Ovary (tissue), 9 donors: ENCODE data around the gene CRIM1. TPM values are rescaled to one million over a fixed set of nuclear protein-coding genes. Genes with fewer than 3 reads are reported as not detected.

Experiments used
- DNase-seq, 5 donors: peaks; one replicate each; pipeline ENCODE4 v3.0.0-alpha.2; 2019 to 2020
- H3K27ac ChIP-seq, 2 donors: fragments of 200-600 bp; one replicate each; pipeline versions ENCODE4 v1.5.1 to v1.8.0; 2019 to 2022
- H3K27me3 ChIP-seq: fragments of 200-600 bp; one replicate; pipeline ENCODE4 v1.8.0; 2022
- H3K36me3 ChIP-seq: fragments of 200-600 bp; sonication (generic); one replicate; pipeline ENCODE4 v1.5.1; 2019
- H3K4me1 ChIP-seq: one replicate; pipeline ENCODE4 v1.8.1; 2013; ENCODE audit warnings: mild to moderate bottlenecking, moderate library complexity; ENCODE audit not compliant: insufficient read depth
- H3K4me3 ChIP-seq: fragments of 200-600 bp; sonication (generic); one replicate; pipeline ENCODE4 v1.5.1; 2017
- H3K9me3 ChIP-seq, 2 donors: fragments of 200-600 bp in 1 of 2; sonication (generic) in 1 of 2; one replicate each; pipeline versions ENCODE4 v1.5.1 to v1.8.1; 2013 to 2019; ENCODE audit warnings: mild to moderate bottlenecking in 1 of 2, moderate library complexity in 1 of 2
- CTCF ChIP-seq, 3 donors: fragments of 450-650 bp in 2 of 3; fragments of 200-600 bp in 1 of 3; IDR thresholded peaks; one replicate each; pipeline versions ENCODE4 v1.5.1 to v1.8.0; 2016 to 2022; ENCODE audit warnings: antibody characterized with exemption in 3 of 3, mild to moderate bottlenecking in 1 of 3
- EP300 ChIP-seq: sonication (generic); formaldehyde crosslinking; IDR thresholded peaks from one replicate; pipeline ENCODE4 v1.6.1; 2017; ENCODE audit warnings: antibody characterized with exemption
- POLR2A ChIP-seq: fragments of 450-650 bp; IDR thresholded peaks from one replicate; pipeline ENCODE4 v1.6.1; 2017; ENCODE audit warnings: antibody characterized with exemption, mild to moderate bottlenecking, moderate library complexity
- WGBS, 3 donors: extraction: QIAGEN DNeasy Blood & Tissue Kit in 1 of 3; methylation state at CpG; one replicate each; pipeline versions ENCODE4 v1.1.5 to v1.1.7; 2013 to 2017; 5-methylcytosine and 5-hydroxymethylcytosine counted together
- intact Hi-C, 4 donors: fragments of 100-400 bp; cut with DNase I; formaldehyde crosslinking; loops; one replicate each; pipeline versions ENCODE4 v1.11.0 to v1.15.1; 2022 to 2023
- polyA plus RNA-seq, 2 donors: library from polyadenylated mRNA; stranded (reverse); fragments of 200-250 nt in 1 of 2; fragments of 350-450 nt in 1 of 2; fragmentation: Illumina TruSeq in 1 of 2; extraction: RNeasy Lipid Tissue Mini Kit (QIAGEN cat#74804) in 1 of 2; gene quantifications; one replicate each; pipeline ENCODE4 v1.2.3, GENCODE V29; 2013 to 2014
- total RNA-seq, 7 donors: library from RNA; depleted of rRNA in 2 of 7; stranded (reverse); fragments of >200 nt in 2 of 7; fragmentation: NEBNext Ultra II Directional in 3 of 7; extraction: Animal tissue kit (Norgen Biotek cat#: 25700) in 3 of 7; gene quantifications; one replicate each; pipeline versions ENCODE4 v1.1.0 to v1.2.4, GENCODE V29; 2016 to 2023
- donor health status: DM: no; HTN: no; CAD: no; lungs with moderate emphysema.
- donor health status: DM: no; HTN: no; CAD: no.
- donor health status: Bipolar disorder and iron deficiency.
- donor health status: DM: yes; HTN: yes; CAD: no.
- donor health status: DM: no; HTN: no; CAD: no.
- donor health status: DM: yes; HTN: yes; CAD: no.

The CRIM1 gene
- total and polyA plus RNA-seq, 9 donors: 38.4 to 134 (median 65.0) TPM

- Histone ChIP-seq H3K27me3 (no peaks in the 10 kb centered on the region), H3K36me3 (no peaks in the 10 kb centered on the region), H3K9me3 (no peaks in the 10 kb centered on the region), H3K4me3 (no peak overlapping the region), H3K27ac (no peak overlapping the region), H3K4me1 (no peaks in the 10 kb centered on the region)
- WGBS, 3 donors: 75 to 82% (median 77%) methylated on average over 5 of the region's 5 CpGs
- no peak for DNase-seq
- intact Hi-C loops: no loop called here
- TF ChIP-seq CTCF (IDR thresholded peaks at IDR 0.05): no peak
These were observed 182.8 kb downstream of the CRIM1 start for GRCh38 chr2:36538335-36538734.

- H3K4me3 ChIP-seq: no peak overlapping the region
- TF ChIP-seq POLR2A: no peak
- TF ChIP-seq EP300: no peak
- no peak for TF ChIP-seq CTCF (IDR thresholded peaks at IDR 0.05)
- H3K27ac ChIP-seq: no peak overlapping the region
- DNase-seq: no peak
- intact Hi-C loops: no loop called here
- no peaks in the 10 kb centered on the region for H3K4me1 ChIP-seq
- H3K36me3 ChIP-seq: no peaks in the 10 kb centered on the region
- WGBS, 3 donors: 92 to 95% (median 94%) methylated on average over 7 of the region's 7 CpGs
- H3K9me3 ChIP-seq: no peaks in the 10 kb centered on the region
- H3K27me3 ChIP-seq: no peaks in the 10 kb centered on the region
These were observed 184.1 kb downstream of the CRIM1 start for GRCh38 chr2:36539631-36540030.

GRCh38 chr2:36540986-36541754 lies 185.6 kb downstream of the CRIM1 start:
- no peaks in the 10 kb centered on the region for H3K36me3 ChIP-seq
- H3K27me3 ChIP-seq: no peaks in the 10 kb centered on the region
- no peak overlapping the region for H3K4me3 ChIP-seq
- no peaks in the 10 kb centered on the region for H3K4me1 ChIP-seq
- no peak for DNase-seq
- H3K9me3 ChIP-seq: no peaks in the 10 kb centered on the region
- WGBS, 3 donors: 84 to 89% (median 88%) methylated on average over 11 of the region's 11 CpGs
- no peak for TF ChIP-seq CTCF (IDR thresholded peaks at IDR 0.05)
- intact Hi-C loops: no loop called here
- H3K27ac ChIP-seq: no peak overlapping the region

- Histone ChIP-seq H3K4me3 (no peak overlapping the region), H3K36me3 (no peaks in the 10 kb centered on the region), H3K27me3 (no peaks in the 10 kb centered on the region), H3K27ac (no peak overlapping the region), H3K9me3 (no peaks in the 10 kb centered on the region), H3K4me1 (no peaks in the 10 kb centered on the region)
- 65 to 70% (median 66%) methylated on average over 4 of the region's 4 CpGs for WGBS, 3 donors
- intact Hi-C loops: no loop called here
- DNase-seq: no peak
- TF ChIP-seq POLR2A: no peak
- TF ChIP-seq CTCF (IDR thresholded peaks at IDR 0.05): no peak
- no peak for TF ChIP-seq EP300
These were observed 186.5 kb downstream of the CRIM1 start for GRCh38 chr2:36541891-36542595.
